Endodermal cell (in vitro differentiated cells): ENCODE results near the gene PRR13. TPM values are rescaled to one million over a fixed set of nuclear protein-coding genes. Genes with fewer than 3 reads are reported as not detected.

Experiments used
- DNase-seq: peaks from one replicate; pipeline ENCODE4 v3.0.0-alpha.2; 2017
- H3K27ac ChIP-seq: 2 replicates; pipeline ENCODE4 v1.5.1; 2013; ENCODE audit warnings: mild to moderate bottlenecking, low read depth, low read length, moderate library complexity
- H3K27me3 ChIP-seq: 2 replicates; pipeline ENCODE4 v1.6.1; 2013; ENCODE audit warnings: mild to moderate bottlenecking, low read length, moderate library complexity; ENCODE audit not compliant: insufficient read depth, control insufficient read depth, poor library complexity, severe bottlenecking
- H3K36me3 ChIP-seq: 2 replicates; pipeline ENCODE4 v1.7.0; 2013; ENCODE audit warnings: mild to moderate bottlenecking, low read length, moderate library complexity; ENCODE audit not compliant: control insufficient read depth, insufficient read depth
- H3K4me1 ChIP-seq: one replicate; pipeline ENCODE4 v1.7.0; 2013; ENCODE audit warnings: low read length; ENCODE audit not compliant: control insufficient read depth, insufficient read depth
- H3K4me3 ChIP-seq: 2 replicates; pipeline ENCODE4 v1.5.1; 2013; ENCODE audit warnings: mild to moderate bottlenecking, low read length, moderate library complexity
- H3K9ac ChIP-seq: 2 replicates; pipeline ENCODE4 v1.6.1; 2013; ENCODE audit warnings: mild to moderate bottlenecking, low read length, moderate library complexity; ENCODE audit not compliant: poor library complexity, severe bottlenecking; ENCODE audit errors: extremely low read depth
- H3K9me3 ChIP-seq: 2 replicates; pipeline ENCODE4 v1.6.1; 2013; ENCODE audit warnings: mild to moderate bottlenecking, low read length, moderate library complexity; ENCODE audit not compliant: control insufficient read depth
- H3K27ac Mint-ChIP-seq: 2 replicates; pipeline ENCODE4 v1.8.0; 2020; ENCODE audit warnings: mixed read lengths
- H3K27me3 Mint-ChIP-seq: 2 replicates; pipeline ENCODE4 v1.8.0; 2021; ENCODE audit warnings: mild to moderate bottlenecking, mixed read lengths; ENCODE audit not compliant: insufficient read depth
- H3K36me3 Mint-ChIP-seq: 2 replicates; pipeline ENCODE4 v1.8.0; 2020; ENCODE audit warnings: low read depth, mixed read lengths
- H3K4me1 Mint-ChIP-seq: 2 replicates; pipeline ENCODE4 v1.8.0; 2020; ENCODE audit warnings: mixed read lengths
- H3K4me3 Mint-ChIP-seq: 2 replicates; pipeline ENCODE4 v1.8.0; 2020; ENCODE audit warnings: mild to moderate bottlenecking, moderate library complexity, mixed read lengths
- H3K9me3 Mint-ChIP-seq: 2 replicates; pipeline ENCODE4 v1.8.0; 2020; ENCODE audit warnings: mild to moderate bottlenecking, mixed read lengths
- CTCF ChIP-seq: fragments of 200-600 bp; sonication (generic); conservative IDR thresholded peaks from 2 replicates; pipeline ENCODE4 v1.5.0; 2021; ENCODE audit warnings: antibody characterized with exemption, mild to moderate bottlenecking
- WGBS, 2 experiments: methylation state at CpG; one replicate each; pipeline versions ENCODE4 v1.1.5 to v1.1.7; 2013; ENCODE audit warnings: missing lambda C conversion rate in 2 of 2, mixed read lengths in 1 of 2; ENCODE audit not compliant: insufficient coverage in 1 of 2, insufficient read length in 1 of 2; 5-methylcytosine and 5-hydroxymethylcytosine counted together
- total RNA-seq, 2 donors: library from RNA; stranded (reverse); fragmentation: NEBNext Ultra II Directional in 1 of 2; extraction: Animal tissue kit (Norgen Biotek cat#: 25700) in 1 of 2; gene quantifications; 2 replicates in 1 of 2; 3 replicates in 1 of 2; pipeline ENCODE4 v1.2.1, GENCODE V29; 2021

Gene PRR13
- total RNA-seq, 2 donors from 2014 or later, result 184 to 209 TPM

- Histone ChIP-seq H3K9ac (no peak overlapping the region), H3K27me3 (no peaks in the 10 kb centered on the region), H3K4me3 (no peak overlapping the region), H3K4me1 (peaks cover 14% of the 10 kb centered on the region), H3K27ac (no peak overlapping the region), H3K36me3 (peaks cover 96% of the 10 kb centered on the region), H3K9me3 (no peaks in the 10 kb centered on the region)
- Mint-ChIP-seq H3K4me3 (peak overlapping the region; percentile 33), H3K4me1 (peaks cover 64% of the 10 kb centered on the region), H3K27ac (peak overlapping the region; percentile 66), H3K27me3 (no peaks in the 10 kb centered on the region), H3K36me3 (peaks cover 91% of the 10 kb centered on the region), H3K9me3 (no peaks in the 10 kb centered on the region)
- no peak for DNase-seq
- no peak for TF ChIP-seq CTCF
- 87% methylated on average over 3 to 4 of the region's 4 CpGs for WGBS, 2 experiments
Measured at GRCh38 chr12:53466640-53467039, 25.1 kb downstream of the PRR13 start.

- Mint-ChIP-seq H3K27me3 (no peaks in the 10 kb centered on the region), H3K36me3 (peaks cover 91% of the 10 kb centered on the region), H3K4me1 (peaks cover 64% of the 10 kb centered on the region), H3K27ac (peak overlapping the region; percentile 66), H3K9me3 (no peaks in the 10 kb centered on the region), H3K4me3 (peak overlapping the region; percentile 33)
- Histone ChIP-seq H3K4me1 (peaks cover 16% of the 10 kb centered on the region), H3K27ac (no peak overlapping the region), H3K36me3 (peaks cover 96% of the 10 kb centered on the region), H3K9ac (no peak overlapping the region), H3K9me3 (no peaks in the 10 kb centered on the region), H3K27me3 (no peaks in the 10 kb centered on the region), H3K4me3 (no peak overlapping the region)
- TF ChIP-seq CTCF, result no peak
- 96 to 97% methylated on average over 5 of the region's 5 CpGs for WGBS, 2 experiments
- no peak for DNase-seq
Measured at GRCh38 chr12:53467082-53467481, 25.5 kb downstream of the PRR13 start.

GRCh38 chr12:53467880-53468279 lies 26.3 kb downstream of the PRR13 start:
- DNase-seq, result no peak
- H3K4me1 ChIP-seq, result peaks cover 18% of the 10 kb centered on the region
- 97 to 100% methylated on average over 2 of the region's 2 CpGs for WGBS, 2 experiments
- peaks cover 96% of the 10 kb centered on the region for H3K36me3 ChIP-seq
- no peak for TF ChIP-seq CTCF
- no peaks in the 10 kb centered on the region for H3K9me3 Mint-ChIP-seq
- no peak overlapping the region for H3K27ac ChIP-seq
- H3K4me3 ChIP-seq, result no peak overlapping the region
- peak overlapping the region; percentile 35 for H3K27ac Mint-ChIP-seq
- H3K27me3 ChIP-seq, result no peaks in the 10 kb centered on the region
- no peaks in the 10 kb centered on the region for H3K9me3 ChIP-seq
- no peaks in the 10 kb centered on the region for H3K27me3 Mint-ChIP-seq
- H3K36me3 Mint-ChIP-seq, result peaks cover 90% of the 10 kb centered on the region
- H3K4me1 Mint-ChIP-seq, result peaks cover 62% of the 10 kb centered on the region
- H3K4me3 Mint-ChIP-seq, result no peak overlapping the region
- H3K9ac ChIP-seq, result no peak overlapping the region
